Neural progenitor cell (in vitro differentiated cells): Measurements from ENCODE around the gene PPP1R3A.

Experiments used
- CTCF ChIP-seq: fragments of 200-600 bp; sonication (generic); IDR thresholded peaks from 2 replicates; pipeline ENCODE4 v1.5.1; 2017; ENCODE audit warnings: antibody characterized with exemption, mild to moderate bottlenecking
- EZH2phosphoT487 ChIP-seq: fragments of 200-600 bp; sonication (generic); IDR thresholded peaks from 2 replicates; pipeline ENCODE4 v1.6.1; 2017; ENCODE audit warnings: antibody characterized with exemption

- TF ChIP-seq CTCF: no peak
- TF ChIP-seq EZH2phosphoT487: no peak
These were observed 27.8 kb downstream of the PPP1R3A start for GRCh38 chr7:113891031-113891350.
